NCI-H446 (cell line): ENCODE measurements around the gene GTPBP3.
A peak's percentile ranks its signal among the peaks of the same experiment; 100 is the strongest.

Experiments used
- DNase-seq, 2 experiments: peaks; one replicate each; lab custom pipeline; 2025; lab: John Stamatoyannopoulos, UW

Gene GTPBP3

DNA sequence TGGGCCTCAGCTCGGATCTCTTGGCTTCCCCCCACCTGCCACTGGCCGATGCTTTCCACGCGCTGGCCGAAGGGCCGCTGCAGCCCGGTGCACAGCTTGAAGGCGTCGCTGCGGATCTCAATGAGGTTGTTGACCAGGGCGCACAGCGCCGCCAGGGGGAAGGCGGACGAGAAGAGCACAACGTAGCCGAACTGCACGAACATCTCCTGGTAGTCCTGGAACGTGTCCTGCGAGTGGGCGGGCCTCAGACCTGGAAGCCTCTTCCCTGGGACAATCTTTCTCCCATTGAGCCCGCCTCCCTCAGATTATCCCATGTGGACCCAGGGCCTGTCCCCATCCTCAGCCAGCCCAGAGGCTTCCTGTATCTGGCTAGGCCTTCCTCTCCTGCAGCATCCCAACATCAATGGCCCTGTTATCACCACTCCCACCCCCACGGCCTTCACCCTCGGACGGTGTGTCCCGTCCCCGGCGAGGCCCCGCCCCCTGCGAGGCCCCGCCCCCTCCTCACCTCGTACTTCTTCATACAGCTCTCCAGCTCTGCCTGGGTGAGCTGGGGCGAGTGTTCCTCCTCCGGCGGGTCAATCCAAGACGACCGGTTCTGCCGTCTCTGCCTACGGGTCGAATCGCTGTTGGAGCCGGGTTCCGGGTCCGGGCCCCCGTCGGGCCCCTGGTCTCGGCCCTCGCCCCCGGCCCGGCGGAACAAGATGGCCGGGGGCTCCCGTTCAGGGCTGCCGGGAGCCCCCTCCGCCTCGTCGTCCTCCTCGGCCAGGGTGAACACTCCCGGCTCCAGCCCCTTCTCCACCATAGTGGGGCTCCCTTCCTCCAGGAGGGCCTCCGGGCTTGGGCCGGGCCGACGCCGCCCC, 9.5 kb upstream of the GTPBP3 start:
- DNase-seq = no peak

DNA sequence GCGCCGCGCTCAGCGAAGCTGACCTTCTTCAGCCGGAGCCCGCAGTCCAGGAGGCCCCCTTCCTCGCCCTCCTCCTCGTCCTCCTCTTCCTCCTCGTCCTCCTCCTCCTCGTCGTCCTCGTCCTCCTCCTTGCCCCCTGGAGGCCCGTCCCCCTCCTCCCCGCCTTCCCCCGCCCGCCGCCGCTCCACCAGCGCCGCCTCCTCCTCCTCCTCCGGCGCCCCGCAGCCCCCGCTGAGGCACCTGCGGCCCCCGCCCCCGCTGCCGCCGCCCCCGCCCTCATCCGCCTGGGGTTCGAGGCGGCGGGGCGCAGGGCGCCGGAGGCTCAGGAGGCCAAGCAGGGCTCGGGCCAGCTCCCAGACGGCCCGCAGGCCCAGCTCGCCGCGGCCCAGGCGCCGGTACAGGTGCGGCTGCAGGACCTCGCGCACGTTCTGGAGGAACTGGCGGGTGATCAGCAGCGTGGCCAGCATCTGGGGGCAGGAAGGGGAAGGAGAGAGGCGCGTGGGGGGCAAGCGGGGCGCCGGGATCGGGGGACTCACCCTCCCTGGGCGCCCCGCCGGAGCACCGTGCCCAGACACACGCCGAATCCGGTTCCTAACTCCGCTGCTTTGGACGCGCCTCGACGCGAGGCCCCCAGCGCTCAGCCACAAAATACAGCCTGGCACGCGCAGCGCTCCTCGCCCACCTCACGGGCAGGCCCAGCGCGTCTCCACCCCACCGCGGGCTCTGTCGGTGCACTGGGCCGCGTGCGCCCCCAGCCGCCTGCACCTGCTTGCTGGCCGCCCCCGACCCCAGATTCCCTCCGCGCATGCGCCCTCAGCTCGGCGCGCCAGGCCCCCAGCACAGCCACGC, 8.6 kb upstream of the GTPBP3 start:
- DNase-seq = no peak

DNA sequence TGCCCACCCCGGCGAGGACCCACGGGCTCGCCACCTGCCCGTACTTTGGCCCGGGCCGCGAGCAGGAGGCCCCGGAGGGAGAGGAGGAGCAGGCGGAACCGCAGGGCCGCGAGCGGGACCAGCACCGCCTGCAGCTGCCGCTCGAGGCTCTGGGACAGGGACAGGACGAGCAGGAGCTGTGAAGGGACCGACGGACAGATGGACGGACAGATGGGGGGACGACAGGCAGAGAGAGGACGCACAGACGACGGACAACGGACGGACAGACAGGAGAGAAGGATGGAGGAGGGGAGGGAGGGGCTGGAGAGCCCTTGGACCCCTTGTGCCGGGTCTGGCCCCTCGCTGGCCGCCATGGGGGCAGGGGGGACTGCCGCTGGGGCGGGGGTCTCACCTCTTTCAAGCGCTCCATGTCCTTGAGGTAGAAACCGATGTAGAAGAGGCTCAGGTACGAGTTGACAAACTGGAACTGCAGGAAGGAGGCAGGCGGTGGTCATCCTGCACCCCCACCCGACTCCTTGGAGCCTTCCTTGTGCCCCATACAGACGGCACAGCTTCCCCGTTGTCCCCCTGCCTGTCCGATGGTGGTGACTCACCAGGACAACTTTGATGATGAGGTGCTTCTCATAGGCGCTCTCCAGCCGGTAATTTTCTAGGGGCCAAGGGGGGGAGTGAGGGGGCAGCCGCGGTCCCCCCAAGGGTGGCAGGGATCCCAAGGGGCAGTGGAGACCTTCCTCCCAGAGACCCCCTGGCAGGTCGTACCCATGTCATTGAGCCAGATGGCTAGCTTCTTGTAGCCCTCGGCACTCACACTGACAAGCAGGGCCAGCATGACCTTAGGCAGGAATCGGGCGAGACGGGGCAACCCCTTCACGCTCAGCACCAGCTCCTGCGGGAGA, 7.7 kb upstream of the GTPBP3 start:
- no peak for DNase-seq

DNA sequence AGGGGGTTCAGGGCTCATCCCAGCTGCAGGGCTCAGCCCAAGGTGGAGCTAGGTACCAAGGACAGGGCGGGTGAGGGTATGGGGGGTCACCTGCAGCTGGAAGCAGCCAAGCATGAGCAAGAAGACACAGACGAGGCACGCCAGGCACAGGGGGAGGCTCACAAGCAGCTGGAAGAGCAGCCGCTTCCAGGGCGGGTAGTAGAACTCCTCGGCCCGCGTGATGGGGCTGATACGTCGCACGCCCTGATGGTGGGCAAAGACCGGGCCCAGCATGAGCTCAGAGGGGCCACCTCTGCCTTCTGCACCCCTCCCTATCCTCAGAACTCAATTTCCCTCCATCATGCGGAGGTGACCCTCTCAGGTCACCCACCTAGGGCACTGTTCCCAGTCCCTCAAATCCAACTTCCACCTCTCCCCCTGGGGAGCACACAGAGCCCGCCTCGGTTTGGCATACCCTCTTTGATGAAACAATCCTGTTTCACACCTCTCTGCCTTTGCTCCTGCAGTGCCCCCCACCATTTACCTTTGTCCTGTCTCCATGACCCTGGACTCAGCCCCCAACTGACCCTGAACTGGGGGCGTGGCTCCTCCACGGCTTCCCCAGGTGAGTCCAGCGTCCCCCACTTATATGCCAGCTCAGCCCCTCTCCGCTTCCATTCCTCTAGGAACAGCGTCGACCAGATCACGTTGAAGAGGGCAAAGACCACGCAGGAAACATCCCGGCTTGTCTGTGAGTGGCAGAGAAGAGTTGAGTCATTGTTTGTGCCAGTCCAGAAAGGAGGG, 6.9 kb upstream of the GTPBP3 start:
- no peak for DNase-seq

DNA sequence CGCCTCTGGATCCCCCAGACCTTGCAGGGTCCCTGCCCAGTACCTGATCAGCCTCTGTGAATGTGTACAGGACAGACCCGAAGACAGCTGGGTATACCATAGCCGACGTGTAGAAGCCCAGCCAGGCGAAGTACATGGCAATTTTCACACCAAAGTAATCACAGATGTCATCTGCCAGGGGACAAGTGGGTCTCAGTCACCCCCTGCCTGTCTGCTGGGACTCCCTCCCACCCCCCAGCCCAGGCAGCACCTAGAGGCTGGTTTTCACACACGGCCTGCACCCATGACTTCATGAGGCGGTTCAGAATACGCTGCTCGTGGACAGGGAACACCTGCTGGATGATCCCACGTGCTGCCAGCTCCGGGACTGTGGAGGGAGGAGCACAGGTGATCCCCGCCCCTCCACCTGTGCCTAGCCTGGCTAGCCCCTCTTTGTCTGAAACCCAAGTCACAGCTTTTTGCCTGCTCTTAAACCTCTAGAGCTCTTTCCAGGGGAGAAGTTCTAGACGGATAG, 6.3 kb upstream of the GTPBP3 start:
- DNase-seq = no peak

GRCh38 chr19:17332360-17332676, 5.0 kb upstream of the GTPBP3 start:
- DNase-seq = no peak

- peak; percentile 32 to 63 for DNase-seq
Measured at GRCh38 chr19:17332677-17333581, 4.4 kb upstream of the GTPBP3 start.

GRCh38 chr19:17333611-17334413, 3.5 kb upstream of the GTPBP3 start:
- no peak for DNase-seq

- DNase-seq = peak; percentile 98
Measured at GRCh38 chr19:17334414-17335409, 2.6 kb upstream of the GTPBP3 start, which contains the start of gene ANO8. Gene ANO8, minus strand, starts transcription at chr19:17334855. Its CDS starts 185 bp downstream, at chr19:17334670.

GRCh38 chr19:17335575-17335974, 1.8 kb upstream of the GTPBP3 start:
- DNase-seq = no peak

DNA sequence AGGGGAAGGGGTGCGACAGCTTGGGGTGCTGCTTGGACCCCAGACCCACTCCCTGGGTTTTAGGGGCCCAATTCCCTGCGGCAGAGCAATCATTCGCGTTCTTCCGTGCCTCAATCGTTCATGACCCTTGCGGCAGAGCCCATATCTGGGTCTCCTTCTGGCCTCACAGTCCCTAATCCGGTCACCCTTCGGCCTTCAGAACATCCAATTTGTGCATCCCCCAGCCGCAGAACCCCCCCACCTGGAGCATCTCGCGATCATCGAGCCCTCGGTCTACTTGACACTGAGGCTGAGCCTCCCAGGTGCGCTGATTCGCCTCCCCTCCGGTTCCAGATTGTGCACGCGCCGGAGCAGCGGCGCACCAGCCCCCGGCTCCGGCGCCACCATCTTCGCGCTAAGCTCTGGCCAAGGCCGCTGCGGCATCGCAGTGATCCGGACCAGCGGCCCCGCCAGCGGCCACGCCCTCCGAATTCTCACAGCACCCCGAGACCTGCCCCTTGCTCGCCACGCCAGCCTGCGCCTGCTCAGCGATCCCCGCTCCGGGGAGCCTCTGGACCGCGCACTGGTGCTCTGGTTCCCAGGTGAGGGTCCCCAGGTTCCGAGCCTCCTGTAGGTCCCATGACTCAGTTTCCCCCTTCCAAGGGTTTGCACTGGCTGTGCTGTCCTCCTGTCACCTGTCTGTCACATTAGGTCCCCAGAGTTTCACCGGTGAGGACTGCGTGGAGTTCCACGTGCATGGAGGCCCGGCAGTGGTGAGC, 501 bp downstream of the GTPBP3 start:
- DNase-seq = peak in 1 of 2 experiments; percentile 37

DNA sequence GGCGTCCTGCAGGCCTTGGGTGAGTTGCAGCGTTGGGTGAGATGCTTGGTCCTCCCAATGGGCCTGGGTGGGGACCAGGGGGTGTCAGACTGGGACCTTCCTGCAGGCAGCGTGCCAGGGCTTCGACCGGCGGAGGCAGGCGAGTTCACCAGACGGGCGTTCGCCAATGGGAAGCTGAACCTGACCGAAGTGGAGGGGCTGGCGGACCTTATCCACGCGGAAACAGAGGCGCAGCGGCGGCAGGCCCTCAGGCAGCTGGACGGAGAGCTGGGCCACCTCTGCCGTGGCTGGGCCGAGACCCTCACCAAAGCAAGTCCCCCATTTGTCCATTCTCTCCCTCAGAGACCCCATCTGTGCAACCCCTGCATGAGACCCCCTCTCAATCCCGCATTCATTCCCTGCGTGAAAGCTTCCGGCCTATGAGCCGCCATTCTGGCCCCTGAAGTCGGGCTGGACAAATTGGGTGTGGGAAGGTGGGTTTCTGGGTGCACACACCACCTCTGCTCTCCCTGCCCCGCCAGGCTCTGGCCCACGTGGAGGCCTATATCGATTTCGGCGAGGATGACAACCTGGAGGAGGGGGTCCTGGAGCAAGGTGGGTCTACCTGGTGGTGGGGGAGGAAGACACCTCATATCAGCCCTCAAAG, 1.2 kb downstream of the GTPBP3 start:
- DNase-seq = no peak

DNA sequence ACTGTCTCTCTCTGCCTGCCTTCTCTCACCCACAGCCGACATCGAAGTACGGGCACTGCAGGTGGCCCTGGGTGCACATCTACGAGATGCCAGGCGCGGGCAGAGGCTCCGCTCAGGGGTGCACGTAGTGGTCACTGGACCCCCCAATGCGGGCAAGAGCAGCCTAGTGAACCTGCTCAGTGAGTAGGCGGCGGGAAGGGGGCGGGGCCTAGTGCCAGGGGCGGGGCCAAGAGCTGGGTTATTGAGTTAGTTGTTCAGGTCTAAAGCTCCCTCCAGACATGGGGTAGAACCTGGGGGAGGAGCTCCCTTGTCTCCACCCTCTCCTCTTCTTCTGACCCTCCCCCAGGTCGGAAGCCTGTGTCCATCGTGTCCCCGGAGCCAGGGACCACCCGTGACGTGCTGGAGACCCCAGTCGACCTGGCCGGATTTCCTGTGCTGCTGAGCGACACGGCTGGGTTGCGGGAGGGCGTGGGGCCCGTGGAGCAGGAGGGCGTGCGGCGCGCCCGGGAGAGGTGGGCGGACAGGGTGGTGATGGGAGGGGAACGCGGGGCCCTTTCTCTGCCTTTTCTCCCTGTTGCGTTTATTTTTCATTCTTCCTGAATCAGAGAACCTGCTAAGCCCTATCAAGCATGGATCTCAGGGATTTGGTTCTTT, 1.9 kb downstream of the GTPBP3 start:
- DNase-seq = no peak

GRCh38 chr19:17340302-17340870, 3.0 kb downstream of the GTPBP3 start:
- DNase-seq = no peak

DNA sequence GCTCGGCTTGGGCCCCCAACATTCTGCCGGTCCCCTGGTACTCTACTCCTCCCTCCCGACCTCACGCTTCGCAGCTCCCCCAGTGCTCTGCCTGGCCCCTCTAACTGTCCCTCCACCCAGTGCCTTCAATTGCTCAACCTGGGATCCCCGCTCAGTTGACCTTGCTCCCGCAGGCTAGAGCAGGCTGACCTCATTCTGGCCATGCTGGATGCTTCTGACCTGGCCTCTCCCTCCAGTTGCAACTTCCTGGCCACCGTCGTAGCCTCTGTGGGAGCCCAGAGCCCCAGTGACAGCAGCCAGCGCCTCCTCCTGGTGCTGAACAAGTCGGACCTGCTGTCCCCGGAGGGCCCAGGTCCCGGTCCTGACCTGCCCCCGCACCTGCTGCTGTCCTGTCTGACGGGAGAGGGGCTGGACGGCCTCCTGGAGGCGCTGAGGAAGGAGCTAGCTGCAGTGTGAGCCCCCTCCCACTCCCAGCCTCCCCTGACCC, 3.6 kb downstream of the GTPBP3 start:
- DNase-seq = no peak

GRCh38 chr19:17341386-17341785, 4.0 kb downstream of the GTPBP3 start:
- no peak for DNase-seq
